WTC11 (cell line): ENCODE measurements around the gene MYF6. TPM values are rescaled to one million over a fixed set of nuclear protein-coding genes. Genes with fewer than 3 reads are reported as not detected.
A peak's percentile ranks its signal among the peaks of the same experiment; 100 is the strongest.

Experiments used
- ATAC-seq: fragments of 200-7000 bp; cut with Tn5 transposase; 2 replicates; pipeline ENCODE4 v1.10.0; 2021; ENCODE audit warnings: mild to moderate bottlenecking, moderate library complexity
- CTCF ChIA-PET: fragments of 300-600 bp; sonication (Branson Sonifier 250); formaldehyde crosslinking; loops from one replicate; lab custom pipeline; 2021; ENCODE audit warnings: antibody characterized with exemption; lab: Charles Lee
- POLR2A ChIA-PET: fragments of 350-600 bp; sonication (Branson Sonifier 250); formaldehyde crosslinking; loops from one replicate; lab custom pipeline; 2021; ENCODE audit warnings: antibody characterized with exemption; lab: Charles Lee
- DNase-seq: peaks from one replicate; pipeline ENCODE4 v3.0.0; 2021; ENCODE audit warnings: low spot score
- H3K27ac Mint-ChIP-seq: 2 replicates; pipeline ENCODE4 v1.8.0; 2021; ENCODE audit warnings: mixed read lengths
- H3K27me3 Mint-ChIP-seq: 2 replicates; pipeline ENCODE4 v1.8.0; 2021; ENCODE audit warnings: low read depth, mild to moderate bottlenecking, moderate library complexity, mixed read lengths
- H3K36me3 Mint-ChIP-seq: 2 replicates; pipeline ENCODE4 v1.8.0; 2021; ENCODE audit warnings: mixed read lengths
- H3K4me1 Mint-ChIP-seq: 2 replicates; pipeline ENCODE4 v1.8.0; 2022; ENCODE audit warnings: mixed read lengths
- H3K4me3 Mint-ChIP-seq: 2 replicates; pipeline ENCODE4 v1.8.0; 2021; ENCODE audit warnings: mild to moderate bottlenecking, moderate library complexity, mixed read lengths
- H3K9me3 Mint-ChIP-seq: 2 replicates; pipeline ENCODE4 v1.8.0; 2021; ENCODE audit warnings: mixed read lengths
- AFF4 ChIP-seq: sonication (generic); formaldehyde crosslinking; IDR thresholded peaks from 2 replicates; pipeline ENCODE4 v1.8.1; 2023; ENCODE audit warnings: mild to moderate bottlenecking, missing genetic modification reagents, borderline replicate concordance
- AR ChIP-seq: fragments of 250-450 bp; sonication (Bioruptor Pico); IDR thresholded peaks from 2 replicates; pipeline ENCODE4 v1.9.0; 2021; ENCODE audit warnings: mild to moderate bottlenecking
- CDX4 ChIP-seq: fragments of 250-450 bp; sonication (Bioruptor Pico); IDR thresholded peaks from 2 replicates; pipeline ENCODE4 v1.9.0; 2021; ENCODE audit warnings: moderate library complexity, mild to moderate bottlenecking, inconsistent platforms, borderline replicate concordance
- CREB1 ChIP-seq: sonication (generic); formaldehyde crosslinking; IDR thresholded peaks from 2 replicates; pipeline ENCODE4 v1.8.0; 2023; ENCODE audit warnings: mild to moderate bottlenecking, missing genetic modification reagents
- CREM ChIP-seq: sonication (generic); formaldehyde crosslinking; IDR thresholded peaks from 2 replicates; pipeline ENCODE4 v1.8.1; 2022; ENCODE audit warnings: mild to moderate bottlenecking, missing genetic modification reagents, moderate library complexity
- E2F5 ChIP-seq: sonication (generic); formaldehyde crosslinking; IDR thresholded peaks from 2 replicates; pipeline ENCODE4 v1.8.1; 2022; ENCODE audit warnings: mild to moderate bottlenecking, moderate library complexity, missing genetic modification reagents
- ERG ChIP-seq: fragments of 250-450 bp; sonication (Bioruptor Pico); IDR thresholded peaks from 2 replicates; pipeline ENCODE4 v1.8.0; 2021; ENCODE audit warnings: mild to moderate bottlenecking
- ETV6 ChIP-seq: sonication (generic); formaldehyde crosslinking; IDR thresholded peaks from 2 replicates; pipeline ENCODE4 v1.8.1; 2022; ENCODE audit warnings: mild to moderate bottlenecking, missing genetic modification reagents
- FOXJ3 ChIP-seq: sonication (generic); formaldehyde crosslinking; IDR thresholded peaks from 2 replicates; pipeline ENCODE4 v1.9.0; 2021; ENCODE audit warnings: missing genetic modification reagents, mild to moderate bottlenecking, borderline replicate concordance
- GTF2I ChIP-seq: fragments of 250-450 bp; sonication (Bioruptor Pico); conservative IDR thresholded peaks from 2 replicates; pipeline ENCODE4 v1.4.0; 2021; ENCODE audit warnings: mild to moderate bottlenecking
- JAZF1 ChIP-seq: fragments of 250-450 bp; sonication (Bioruptor Pico); IDR thresholded peaks from 2 replicates; pipeline ENCODE4 v1.9.0; 2021; ENCODE audit warnings: moderate library complexity, mild to moderate bottlenecking, inconsistent platforms
- MLX ChIP-seq: sonication (generic); formaldehyde crosslinking; IDR thresholded peaks from 2 replicates; pipeline ENCODE4 v1.8.1; 2023; ENCODE audit warnings: mild to moderate bottlenecking, missing genetic modification reagents, moderate library complexity
- NR3C1 ChIP-seq: sonication (generic); formaldehyde crosslinking; conservative IDR thresholded peaks from 2 replicates; pipeline ENCODE4 v1.8.1; 2023; ENCODE audit warnings: low read depth, mild to moderate bottlenecking, missing genetic modification reagents
- RORB ChIP-seq: fragments of 250-450 bp; sonication (Bioruptor Pico); IDR thresholded peaks from 2 replicates; pipeline ENCODE4 v1.9.0; 2021; ENCODE audit warnings: mild to moderate bottlenecking
- SOX15 ChIP-seq: fragments of 250-450 bp; sonication (Bioruptor Pico); IDR thresholded peaks from 2 replicates; pipeline ENCODE4 v1.9.0; 2021; ENCODE audit warnings: mild to moderate bottlenecking
- TEAD1 ChIP-seq: sonication (generic); formaldehyde crosslinking; IDR thresholded peaks from 2 replicates; pipeline ENCODE4 v1.8.0; 2022; ENCODE audit warnings: mild to moderate bottlenecking, missing genetic modification reagents
- ZNF219 ChIP-seq: sonication (generic); formaldehyde crosslinking; IDR thresholded peaks from 2 replicates; pipeline ENCODE4 v1.8.0; 2023; ENCODE audit warnings: missing genetic modification reagents, mild to moderate bottlenecking, borderline replicate concordance
- ZNF232 ChIP-seq: sonication (generic); formaldehyde crosslinking; IDR thresholded peaks from 2 replicates; pipeline ENCODE4 v1.8.0; 2022; ENCODE audit warnings: mild to moderate bottlenecking, missing genetic modification reagents
- ZNF396 ChIP-seq: fragments of 250-450 bp; sonication (Bioruptor Pico); IDR thresholded peaks from 2 replicates; pipeline ENCODE4 v1.8.0; 2021; ENCODE audit warnings: mild to moderate bottlenecking, moderate library complexity, borderline replicate concordance
- ZNF512 ChIP-seq: sonication (generic); formaldehyde crosslinking; IDR thresholded peaks from 2 replicates; pipeline ENCODE4 v1.8.1; 2022; ENCODE audit warnings: missing genetic modification reagents, borderline replicate concordance
- ZNF671 ChIP-seq: fragments of 250-450 bp; sonication (Bioruptor Pico); IDR thresholded peaks from 2 replicates; pipeline ENCODE4 v1.8.0; 2021; ENCODE audit warnings: mild to moderate bottlenecking
- total RNA-seq: library from RNA; stranded (reverse); gene quantifications from 3 replicates; pipeline ENCODE4 v1.2.3, GENCODE V29; 2021

The MYF6 gene
- total RNA-seq, 1 experiment from 2014 or later: 0.15 TPM

GRCh38 chr12:80681786-80682185 is 25.6 kb upstream of the MYF6 start (continued):
- TF ChIP-seq E2F5: no peak
- TF ChIP-seq ZNF396: no peak
- TF ChIP-seq GTF2I (CRISPR knock-in tag): no peak
- TF ChIP-seq, all 79 proteins: peak for 0

- ATAC-seq: peak; percentile 98
Measured at GRCh38 chr12:80684077-80684495, 23.3 kb upstream of the MYF6 start.

GRCh38 chr12:80690090-80690489 is 17.3 kb upstream of the MYF6 start:
- Mint-ChIP-seq H3K27me3 (no peaks in the 10 kb centered on the region), H3K4me3 (no peak overlapping the region), H3K9me3 (peaks cover 7% of the 10 kb centered on the region), H3K36me3 (no peaks in the 10 kb centered on the region), H3K27ac (no peak overlapping the region), H3K4me1 (peaks cover 4% of the 10 kb centered on the region; the same call in 1 of the 2 replicates)
- no peak for DNase-seq
- ChIA-PET POLR2A (no interaction called here), CTCF (interaction anchor here (1.5 kb wide), 1 partner anchor 21 kb away, joined by 3 read pairs; no protein-coding TSS in a partner anchor)
- no peak for ATAC-seq
- TF ChIP-seq ZNF671 (no peak), AFF4 (CRISPR knock-in tag) (no peak), CREM (CRISPR knock-in tag) (no peak), ERG (CRISPR knock-in tag) (no peak), NR3C1 (CRISPR knock-in tag) (no peak), RORB (CRISPR knock-in tag) (no peak), ZNF232 (CRISPR knock-in tag) (no peak), FOXJ3 (CRISPR knock-in tag) (no peak), AR (no peak), SOX15 (no peak), MLX (no peak), ZNF219 (CRISPR knock-in tag) (no peak), ETV6 (CRISPR knock-in tag) (no peak), CREB1 (CRISPR knock-in tag) (no peak), CDX4 (CRISPR knock-in tag) (no peak), JAZF1 (no peak)

More at GRCh38 chr12:80684077-80684495, 23.3 kb upstream of the MYF6 start:
- POLR2A ChIA-PET: no interaction called here
- Mint-ChIP-seq H3K36me3 (no peaks in the 10 kb centered on the region), H3K27ac (peak overlapping the region; percentile 97), H3K9me3 (peaks cover 7% of the 10 kb centered on the region), H3K27me3 (no peaks in the 10 kb centered on the region)
- DNase-seq: peak; percentile 48
- TF ChIP-seq TEAD1: peak; percentile 29; the same call in 1 of the 2 replicates
- TF ChIP-seq ZNF512 (CRISPR knock-in tag): no peak
- TF ChIP-seq, all 79 proteins: peak for 1
- peak overlapping the region; percentile 57 for H3K4me3 Mint-ChIP-seq
- peaks cover 16% of the 10 kb centered on the region for H3K4me1 Mint-ChIP-seq
- CTCF ChIA-PET: interaction anchor here (0.6 to 2.0 kb wide), 8 partner anchors 15 to 574 kb away, joined by 3 to 10 read pairs (median 4); no protein-coding TSS in a partner anchor
